Right ventricle myocardium superior (tissue), 1 donor: Measurements from ENCODE around the gene GABPB1. TPM values are rescaled to one million over a fixed set of nuclear protein-coding genes. Genes with fewer than 3 reads are reported as not detected.

Experiments used
- ATAC-seq: fragments of 200-7000 bp; cut with Tn5 transposase; one replicate; pipeline ENCODE4 v1.9.1; 2020; ENCODE audit warnings: mild to moderate bottlenecking; ENCODE audit not compliant: poor library complexity
- DNase-seq: peaks from one replicate; pipeline ENCODE4 v3.0.0-alpha.2; 2020
- intact Hi-C: fragments of 100-400 bp; cut with DNase I; formaldehyde crosslinking; loops from one replicate; pipeline ENCODE4 v1.11.2; 2022
- total RNA-seq: library from RNA; stranded (reverse); fragmentation: NEBNext Ultra II Directional; extraction: Animal tissue kit (Norgen Biotek cat#: 25700); gene quantifications from one replicate; pipeline ENCODE4 v1.2.1, GENCODE V29; 2021
- donor health status: DM: no; HTN: yes; CAD: no; lungs with severe emphysema.

Gene GABPB1
- total RNA-seq, 1 donor from 2014 or later, result 8.4 TPM

DNA sequence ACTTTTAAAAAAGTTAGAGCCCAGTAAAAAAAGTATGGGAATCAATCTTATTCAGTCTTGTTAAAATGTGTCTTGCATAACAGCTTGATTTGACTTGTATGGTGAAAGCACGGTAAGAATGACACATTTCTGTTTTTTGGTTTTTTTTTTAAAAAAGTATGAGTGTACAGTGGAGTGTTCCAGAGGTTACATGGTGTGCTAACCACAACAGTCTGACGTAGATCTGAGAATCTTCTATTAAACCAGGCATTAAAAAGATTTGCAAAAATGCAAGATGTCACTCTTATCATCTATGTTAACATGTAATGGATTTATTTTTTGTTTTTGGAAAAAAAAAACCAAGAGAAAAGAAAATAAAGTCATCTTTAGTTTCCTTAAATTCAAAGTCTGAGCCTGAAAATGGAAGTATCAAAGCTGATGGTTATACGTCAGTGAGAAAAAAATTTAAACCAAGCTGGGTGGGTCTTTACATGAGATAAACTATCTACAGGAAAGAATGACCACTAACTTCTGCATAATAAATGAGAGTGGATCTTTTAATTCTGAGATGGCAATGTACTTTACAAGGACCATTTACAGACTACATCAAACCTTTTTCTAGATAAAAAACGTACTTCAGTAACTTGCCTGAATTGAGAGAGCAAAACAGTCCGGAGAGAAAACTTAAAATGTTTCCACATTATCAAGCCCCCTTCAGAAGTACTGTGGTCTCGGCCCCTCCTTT lies 1.6 kb downstream of the GABPB1 start:
- no peak for ATAC-seq
- intact Hi-C loops, result no loop called here
- no peak for DNase-seq

DNA sequence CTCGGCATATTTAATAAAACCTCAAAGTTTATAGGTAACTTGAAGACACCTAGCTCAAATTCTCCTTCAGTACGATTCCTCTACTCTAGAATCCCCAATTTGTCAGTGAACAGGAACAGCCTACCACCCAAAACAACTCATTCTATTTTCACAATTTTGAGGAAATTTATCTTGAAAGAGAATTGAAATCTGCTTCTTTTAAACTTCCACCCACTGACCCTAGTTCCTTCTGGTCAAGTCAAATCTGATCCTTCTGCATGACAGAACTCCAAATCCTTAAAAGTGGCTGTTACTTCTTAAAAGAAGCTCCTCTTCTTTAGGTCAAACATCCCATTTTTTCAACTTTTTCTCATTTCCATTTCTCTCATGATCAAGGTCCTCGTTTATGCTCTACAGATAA lies 4.4 kb downstream of the GABPB1 start:
- no peak for ATAC-seq
- intact Hi-C loops, result no loop called here
- no peak for DNase-seq

- intact Hi-C loops, result no loop called here
Measured at GRCh38 chr15:50345298-50345697, 9.7 kb downstream of the GABPB1 start.

GRCh38 chr15:50344006-50344464 lies 11.0 kb downstream of the GABPB1 start:
- DNase-seq (no peak), ATAC-seq (no peak)
- intact Hi-C loops, result no loop called here

More at GRCh38 chr15:50345298-50345697, 9.7 kb downstream of the GABPB1 start:
- no peak for ATAC-seq
- no peak for DNase-seq

DNA sequence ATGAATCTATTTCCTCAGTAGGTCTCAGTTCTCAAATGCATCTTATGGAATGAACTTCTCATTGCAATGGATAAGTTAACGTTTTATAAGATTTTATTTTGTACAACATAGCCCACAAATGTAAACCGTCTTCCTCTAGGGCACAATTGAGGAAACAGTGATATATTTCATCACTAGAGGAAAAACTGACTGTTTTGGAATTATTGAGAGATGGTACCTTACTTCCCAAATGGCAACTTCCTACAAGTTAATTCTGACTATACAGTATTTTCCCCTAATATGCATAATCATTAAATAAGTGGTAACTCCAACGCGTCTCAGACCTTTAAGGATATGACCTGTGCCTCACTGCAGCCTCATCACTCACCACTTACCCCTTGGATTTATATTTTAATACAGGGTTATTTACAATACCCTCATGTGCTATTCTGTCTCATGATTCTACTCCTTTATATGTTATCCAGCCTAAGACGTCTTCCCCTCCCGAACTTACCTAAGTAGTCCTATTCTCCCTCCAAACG lies 13.3 kb downstream of the GABPB1 start:
- no peak for DNase-seq
- intact Hi-C loops, result no loop called here
- ATAC-seq, result no peak

DNA sequence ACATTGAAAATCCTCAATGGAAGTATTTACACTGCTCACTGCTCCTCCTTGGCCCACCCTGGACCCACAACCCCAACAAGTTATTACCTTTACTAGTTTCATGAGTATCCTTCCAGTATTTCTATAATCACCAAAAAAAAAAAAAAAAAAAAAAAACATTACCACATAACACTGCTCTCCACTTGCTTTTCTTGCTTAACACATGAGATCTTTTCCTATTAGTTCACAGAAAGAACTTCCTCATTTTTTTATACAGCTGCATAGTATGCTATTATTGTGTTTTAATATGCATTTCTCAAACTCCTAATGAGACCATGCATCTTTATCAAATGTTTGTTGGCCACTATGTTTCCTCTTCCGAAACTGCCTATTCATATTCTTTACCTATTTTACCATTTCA lies 14.6 kb downstream of the GABPB1 start:
- DNase-seq, result no peak
- intact Hi-C loops, result no loop called here
- no peak for ATAC-seq

GRCh38 chr15:50339717-50340116 lies 15.3 kb downstream of the GABPB1 start:
- intact Hi-C loops, result no loop called here
- ATAC-seq (no peak), DNase-seq (no peak)

GRCh38 chr15:50335251-50335650 lies 19.7 kb downstream of the GABPB1 start:
- ATAC-seq (no peak), DNase-seq (no peak)
- intact Hi-C loops, result no loop called here

- DNase-seq (no peak), ATAC-seq (no peak)
- intact Hi-C loops, result no loop called here
Measured at GRCh38 chr15:50333229-50333628, 21.8 kb downstream of the GABPB1 start.

GRCh38 chr15:50330921-50331320 lies 24.1 kb downstream of the GABPB1 start:
- DNase-seq, result no peak
- intact Hi-C loops, result no loop called here
- ATAC-seq, result no peak

GRCh38 chr15:50328116-50328515 lies 26.9 kb downstream of the GABPB1 start:
- ATAC-seq (no peak), DNase-seq (no peak)
- intact Hi-C loops, result no loop called here

DNA sequence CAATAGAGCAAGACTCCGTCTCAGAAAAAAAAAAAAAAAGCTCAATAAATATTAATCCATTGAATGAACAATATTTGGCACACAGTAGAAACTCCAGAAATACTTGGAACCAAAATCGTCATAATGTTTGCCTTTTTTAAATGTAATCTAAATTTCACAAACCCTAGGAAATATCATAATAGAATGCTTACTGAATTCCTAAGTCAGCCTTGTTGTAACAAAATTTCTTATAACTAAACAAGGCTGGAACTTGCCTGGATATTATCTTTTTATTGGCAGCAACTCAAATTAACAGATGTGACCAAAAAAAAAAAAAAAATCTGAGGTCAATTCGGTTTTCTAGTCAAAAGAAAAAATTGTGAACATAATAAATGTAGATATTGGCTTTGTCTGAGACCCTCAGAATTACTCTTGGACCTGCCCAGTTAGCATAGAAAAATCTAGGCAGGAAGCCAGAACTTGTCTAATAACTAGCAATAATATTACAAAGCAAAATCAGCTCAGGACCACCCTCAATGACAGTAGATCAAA lies 33.3 kb downstream of the GABPB1 start:
- no peak for ATAC-seq

DNA sequence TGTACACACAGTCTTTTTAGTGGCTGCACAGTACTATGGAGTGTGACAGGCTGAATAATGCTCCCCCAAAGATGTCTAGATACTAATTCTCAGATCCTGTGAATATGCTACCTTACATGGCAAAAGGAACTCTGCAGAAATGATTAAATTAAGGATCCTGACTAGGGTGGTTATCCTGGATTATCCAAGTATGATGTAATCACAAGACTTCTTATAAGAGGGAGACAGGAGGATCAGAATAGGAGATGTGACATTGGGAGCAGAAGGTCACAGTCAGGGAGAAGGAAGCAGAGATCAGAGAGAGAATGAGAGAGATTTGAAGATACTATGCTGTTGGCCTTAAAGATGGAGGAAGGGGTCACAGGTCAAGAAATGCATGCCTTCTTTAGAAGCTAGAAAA lies 34.5 kb downstream of the GABPB1 start:
- ATAC-seq (no peak), DNase-seq (no peak)
- intact Hi-C loops, result no loop called here

More for the DNA sequence above, 33.3 kb downstream of the GABPB1 start:
- intact Hi-C loops, result no loop called here
- no peak for DNase-seq

DNA sequence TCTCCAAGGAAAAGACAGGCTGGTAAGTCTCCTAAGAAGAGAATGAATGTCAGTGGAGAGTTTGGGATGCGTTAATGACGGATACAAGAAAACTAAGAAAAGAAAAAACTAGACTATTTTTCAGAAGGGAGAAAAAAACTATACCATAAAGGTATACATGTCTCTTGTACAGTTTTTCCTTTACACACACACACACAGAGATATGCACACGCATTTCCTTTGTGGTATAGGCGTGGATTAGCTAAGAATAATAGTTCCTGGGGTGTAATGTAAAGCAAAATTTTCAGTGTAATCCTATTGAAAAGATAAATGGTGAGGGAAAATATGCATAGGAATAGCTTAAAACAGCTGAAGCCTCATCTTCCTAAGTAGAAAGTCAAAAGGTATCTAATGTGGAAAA lies 36.3 kb downstream of the GABPB1 start:
- intact Hi-C loops, result no loop called here
- no peak for ATAC-seq
- DNase-seq, result no peak

DNA sequence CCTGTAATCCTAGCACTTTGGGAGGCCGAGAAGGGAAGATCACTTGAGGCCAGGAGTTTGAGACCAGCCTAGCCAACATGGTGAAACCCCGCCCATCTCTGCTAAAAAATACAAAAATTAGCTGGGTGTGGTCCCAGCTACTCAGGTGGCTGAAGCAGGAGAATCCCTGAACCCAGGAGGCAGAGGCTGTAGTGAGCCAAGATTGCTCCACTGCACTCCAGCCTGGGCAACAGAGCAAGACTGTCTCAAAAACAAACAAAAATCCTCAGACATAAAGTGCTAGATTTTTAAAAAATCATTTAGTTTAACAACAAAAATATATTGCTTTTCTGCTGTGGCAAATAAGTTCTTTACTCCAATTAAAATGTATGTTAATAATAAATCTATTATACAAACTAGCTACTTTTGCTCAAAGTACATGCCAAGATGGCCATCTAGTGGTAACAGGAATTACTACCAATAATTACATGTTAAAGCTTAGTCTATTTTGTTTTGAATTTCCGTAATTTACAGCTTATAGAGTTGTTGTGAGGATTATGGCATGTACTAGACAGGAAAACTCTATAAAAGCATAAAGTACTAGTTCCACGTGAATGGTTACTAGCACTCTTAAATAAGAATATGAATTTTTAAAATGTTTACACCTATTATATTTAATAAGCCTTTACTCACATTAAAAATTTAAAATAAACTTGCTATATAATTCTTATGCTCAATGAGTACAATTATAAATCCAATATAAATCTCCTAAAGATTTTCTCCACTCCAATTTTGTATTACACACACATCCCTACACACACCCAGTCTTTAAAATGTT lies 39.0 kb downstream of the GABPB1 start:
- no peak for DNase-seq
- intact Hi-C loops, result no loop called here
- ATAC-seq, result no peak

- no peak for DNase-seq
- intact Hi-C loops, result no loop called here
Measured at GRCh38 chr15:50312636-50313035, 42.4 kb downstream of the GABPB1 start.

GRCh38 chr15:50307799-50308198 lies 47.2 kb downstream of the GABPB1 start:
- no peak for ATAC-seq
- intact Hi-C loops, result no loop called here
- DNase-seq, result no peak

More at GRCh38 chr15:50312636-50313035, 42.4 kb downstream of the GABPB1 start:
- ATAC-seq, result no peak

- no peak for DNase-seq
Measured at GRCh38 chr15:50304836-50305235, 50.2 kb downstream of the GABPB1 start.

GRCh38 chr15:50302581-50302980 lies 52.4 kb downstream of the GABPB1 start:
- no peak for ATAC-seq
- no peak for DNase-seq
- intact Hi-C loops, result no loop called here

More at GRCh38 chr15:50304836-50305235, 50.2 kb downstream of the GABPB1 start:
- intact Hi-C loops, result no loop called here
- ATAC-seq, result no peak

- no peak for ATAC-seq
- no peak for DNase-seq
- intact Hi-C loops, result no loop called here
Measured at GRCh38 chr15:50298340-50298739, 56.7 kb downstream of the GABPB1 start.
